GM11168 (cell line): Measurements from ENCODE around the gene SMIM43.
"Not testable (repeated sequence)": the region's sequence is repeated elsewhere in the genome, so short reads cannot be mapped to it uniquely, and the experiment has no call there.

Source experiments
- in situ Hi-C: fragments of 300-500 bp; cut with MboI; formaldehyde crosslinking; loops from one replicate; pipeline ENCODE4 v1.12.0; 2022; ENCODE audit warnings: low sequenced_read_pairs; ENCODE audit not compliant: unreplicated experiment

SMIM43 gene

DNA sequence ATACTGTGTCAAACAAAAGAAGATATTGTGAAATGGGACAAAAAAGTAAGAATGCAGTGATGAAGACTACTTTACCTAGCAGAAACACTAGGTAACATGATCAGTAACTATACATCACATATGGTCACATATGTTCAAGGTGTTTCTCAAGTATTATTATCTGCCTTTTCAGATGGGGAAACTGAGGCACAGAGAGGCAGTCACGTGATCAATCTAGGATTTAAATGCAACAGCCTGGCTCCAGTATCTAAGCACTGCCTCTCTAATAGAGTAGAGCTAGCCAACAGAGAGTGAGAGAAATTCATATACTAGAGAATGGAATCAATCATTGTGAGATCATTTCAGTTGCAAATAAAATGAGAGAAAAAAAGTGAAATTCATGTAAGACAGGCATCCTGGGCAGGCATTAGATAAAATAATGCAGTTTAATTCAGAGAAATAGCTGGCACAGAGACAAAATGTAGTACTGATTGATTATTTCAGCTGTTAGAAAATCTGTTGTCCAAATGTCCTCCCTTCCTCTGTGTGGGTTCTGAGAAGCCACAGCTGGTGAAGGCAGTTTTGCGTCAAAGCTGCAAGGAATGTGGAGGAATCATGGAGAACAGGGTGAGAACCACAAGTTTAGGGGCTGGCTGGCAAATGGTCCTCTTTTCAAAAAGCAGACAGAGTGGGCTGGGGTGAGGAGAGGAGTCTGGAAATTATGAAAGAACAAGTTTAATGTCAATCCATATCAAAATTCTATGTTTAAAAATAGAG is 26.0 kb downstream of the SMIM43 start:
- in situ Hi-C loops = no loop called here

DNA sequence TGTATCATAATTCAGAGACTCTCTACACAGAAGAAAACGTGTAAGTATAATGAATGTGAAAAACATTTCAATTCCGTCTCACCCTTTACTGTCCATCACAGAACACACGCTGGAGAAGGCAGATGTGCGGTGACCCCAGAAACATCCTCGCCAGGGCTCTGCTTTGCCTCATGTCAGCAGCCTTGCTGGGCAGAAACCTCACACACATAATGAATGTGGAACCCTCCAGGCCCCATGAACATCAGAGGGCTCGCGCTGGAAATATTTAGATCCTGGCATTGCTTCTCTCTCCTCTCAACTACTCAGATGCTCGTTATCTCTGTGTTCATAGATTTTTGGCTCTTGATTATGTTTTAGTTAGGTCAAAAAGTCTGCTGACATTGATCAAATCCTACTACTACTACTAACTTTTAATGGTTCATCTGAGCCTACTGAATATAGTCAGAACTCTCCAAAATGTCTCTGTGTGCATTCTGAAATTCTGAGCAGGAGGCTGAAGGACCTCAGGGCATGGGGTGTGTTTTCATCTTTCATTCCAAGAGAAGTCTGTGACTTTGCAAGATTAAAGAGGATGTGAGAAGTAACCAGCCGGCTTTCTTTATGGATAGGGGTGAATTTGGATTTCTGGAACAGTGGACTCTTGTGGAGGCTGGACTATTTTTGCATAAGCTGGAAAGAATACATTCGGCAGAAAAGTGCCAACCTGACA is 27.0 kb downstream of the SMIM43 start:
- in situ Hi-C loops = no loop called here

DNA sequence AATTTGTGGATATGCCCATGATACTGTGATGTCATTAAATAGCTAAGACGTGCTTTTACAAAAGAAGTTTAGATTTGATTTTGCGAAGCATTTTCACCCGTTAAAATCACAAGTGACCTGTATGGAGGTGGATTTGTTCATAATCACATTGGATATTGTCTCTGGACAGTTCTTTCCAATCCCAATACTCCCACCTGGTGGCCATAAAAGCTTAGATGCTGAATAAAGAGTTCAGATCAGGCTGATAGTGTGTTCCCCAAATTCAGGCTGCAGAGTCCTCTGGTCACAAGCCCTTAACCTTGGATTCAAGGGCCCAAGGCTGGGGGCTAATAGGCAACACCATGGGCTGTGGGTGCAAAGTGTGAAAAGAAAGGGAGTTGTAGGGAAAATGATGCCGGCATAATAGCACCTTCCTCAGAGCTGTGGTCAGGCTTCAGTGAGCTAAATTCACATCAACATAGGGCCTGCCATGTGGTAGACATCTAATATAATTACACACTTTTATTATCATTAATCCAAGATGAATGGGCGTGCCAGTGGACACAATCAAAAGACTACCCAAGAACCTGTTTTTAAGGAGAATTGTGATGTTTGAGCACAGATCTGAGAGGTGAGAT is 28.1 kb downstream of the SMIM43 start:
- in situ Hi-C loops = no loop called here

DNA sequence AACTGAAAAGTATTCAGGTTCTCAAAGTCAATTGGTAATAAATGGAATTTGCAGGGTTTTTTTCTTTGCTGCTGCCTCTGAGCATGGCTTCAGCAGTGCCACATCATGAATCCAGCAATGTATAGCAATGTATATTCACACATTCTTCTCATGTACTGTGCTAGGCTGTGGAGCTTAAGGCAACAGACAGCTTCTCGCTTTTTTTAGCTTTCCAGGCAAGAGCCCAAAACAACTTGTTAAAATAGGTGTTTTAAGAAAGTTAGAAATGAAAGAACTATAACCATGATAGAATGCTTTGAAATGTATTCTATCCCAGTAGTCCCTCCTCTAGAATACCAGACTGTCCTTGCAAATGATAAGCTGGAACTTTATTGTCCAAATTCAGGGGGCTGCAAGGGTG is 30.4 kb downstream of the SMIM43 start:
- in situ Hi-C loops = no loop called here

DNA sequence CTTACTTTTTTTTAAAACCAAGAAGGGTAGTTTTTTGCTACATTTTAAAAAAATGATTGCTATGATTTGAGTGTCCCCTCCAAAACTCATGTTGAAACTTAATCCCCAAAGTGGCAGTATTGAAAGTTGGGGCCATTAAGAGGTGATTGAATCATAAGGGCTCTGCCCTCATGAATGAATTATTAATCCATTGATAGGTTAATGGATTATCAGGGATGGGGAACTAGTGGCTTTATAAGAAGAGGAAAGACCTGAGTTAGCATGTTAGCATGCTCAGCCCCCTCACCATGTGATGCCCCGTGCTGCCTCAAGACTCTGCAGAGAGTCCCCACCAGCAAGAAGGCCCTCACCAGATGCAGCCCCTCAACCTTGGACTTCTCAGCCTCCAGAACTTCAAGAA is 31.0 kb downstream of the SMIM43 start:
- in situ Hi-C loops = no loop called here

DNA sequence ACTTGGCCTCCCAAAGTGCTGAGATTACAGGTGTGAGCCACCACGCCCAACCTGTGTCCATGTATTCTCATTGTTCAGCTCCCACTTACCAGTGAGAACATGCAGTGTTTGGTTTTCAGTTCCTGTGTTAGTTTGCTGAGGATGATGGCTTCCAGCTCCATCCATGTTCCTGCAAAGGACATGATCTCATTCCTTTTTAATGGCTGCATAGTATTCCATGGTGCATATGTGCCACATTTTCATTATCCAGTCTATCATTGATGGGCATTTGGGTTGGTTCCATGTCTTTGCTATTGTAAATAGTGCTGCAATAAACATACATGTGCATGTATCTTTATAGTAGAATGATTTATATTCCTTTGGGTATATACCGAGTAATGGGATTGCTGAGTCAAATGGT is 35.2 kb downstream of the SMIM43 start:
- in situ Hi-C loops = not testable (repeated sequence)

DNA sequence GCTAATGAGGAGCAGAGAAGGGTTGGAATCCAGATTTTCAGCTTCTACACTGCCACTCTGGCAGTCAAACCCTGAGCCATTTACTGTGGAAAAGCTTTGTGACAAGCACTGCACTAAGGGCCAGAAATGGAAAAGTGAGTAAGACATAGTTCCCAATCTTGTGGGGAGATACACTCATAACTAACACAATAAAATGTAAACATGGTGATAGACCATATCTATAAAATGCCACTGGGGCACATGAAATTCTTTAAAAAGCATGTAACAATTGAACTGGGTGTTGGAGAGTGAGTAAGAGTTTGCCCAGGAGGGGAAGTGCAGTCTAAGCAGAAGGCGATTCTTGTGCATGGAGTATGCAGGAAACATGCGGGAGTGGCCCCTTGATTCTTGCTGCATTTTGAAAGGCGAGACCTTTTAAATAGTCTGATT is 36.2 kb downstream of the SMIM43 start:
- in situ Hi-C loops = no loop called here

DNA sequence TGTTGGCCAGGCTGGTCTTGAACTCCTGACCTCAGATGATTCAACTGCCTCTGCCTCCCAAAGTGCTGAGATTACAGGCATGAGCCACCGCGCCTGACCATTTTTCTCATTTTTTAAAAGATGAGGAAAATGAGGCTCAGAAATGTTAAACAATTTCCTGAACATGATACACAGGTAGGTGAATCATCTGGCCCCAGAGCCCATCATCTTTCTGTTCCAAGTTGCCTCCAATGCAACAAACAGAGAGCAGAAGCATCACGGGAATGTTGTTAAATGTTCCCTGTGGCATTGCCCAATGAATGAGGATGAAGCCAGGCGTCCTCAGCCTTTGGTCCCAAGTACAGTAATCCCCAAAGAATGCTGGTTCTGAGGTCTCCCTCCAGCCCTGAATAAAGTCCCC is 36.9 kb downstream of the SMIM43 start:
- in situ Hi-C loops = no loop called here

DNA sequence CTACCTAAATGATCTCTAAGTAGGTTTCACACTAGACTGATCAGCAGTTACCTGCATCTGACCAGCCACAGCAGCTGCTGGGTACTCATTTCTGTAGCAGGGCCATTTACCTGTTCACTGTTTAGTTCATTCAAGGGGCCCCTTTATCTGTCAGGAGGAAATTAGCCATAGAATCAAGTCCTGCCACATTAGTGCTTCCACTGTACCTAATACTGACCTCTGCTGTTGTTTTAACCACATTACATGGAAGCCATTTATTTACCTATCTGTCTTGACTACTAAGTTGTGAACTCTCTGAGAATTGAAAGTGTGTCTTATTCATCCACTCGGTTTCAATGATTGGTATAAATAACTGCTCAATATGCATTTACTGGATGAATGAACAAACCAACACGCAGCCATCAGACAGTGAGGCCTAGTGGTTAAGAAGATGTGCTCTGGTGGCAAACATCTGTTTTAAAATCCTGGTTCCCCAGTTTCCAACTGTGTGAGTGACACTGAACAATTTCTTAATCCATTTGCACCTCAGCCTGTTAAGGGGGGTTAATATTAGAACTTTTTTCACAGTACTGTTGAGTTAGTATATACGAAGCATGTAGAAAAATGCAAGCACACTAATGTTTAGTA is 38.2 kb downstream of the SMIM43 start:
- in situ Hi-C loops = no loop called here

DNA sequence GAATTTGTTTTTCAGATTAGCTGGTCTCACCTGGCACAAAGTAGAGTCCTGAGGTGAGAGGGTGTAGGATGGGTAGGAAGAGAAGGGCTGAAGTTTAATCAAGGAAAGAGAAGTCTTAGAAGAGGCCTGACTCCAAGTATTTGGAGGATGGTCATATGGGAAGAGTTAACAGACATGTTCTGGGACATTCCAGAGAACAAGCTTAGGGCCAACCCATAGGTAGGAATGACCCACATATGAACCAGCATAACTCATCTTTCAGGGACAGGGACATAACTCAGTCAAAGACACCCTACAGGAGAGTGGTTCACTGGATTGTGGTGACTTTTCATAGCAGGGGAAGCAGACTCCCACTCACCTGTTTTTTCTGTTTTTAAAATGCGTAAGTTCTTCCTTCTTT is 40.3 kb downstream of the SMIM43 start:
- in situ Hi-C loops = no loop called here

DNA sequence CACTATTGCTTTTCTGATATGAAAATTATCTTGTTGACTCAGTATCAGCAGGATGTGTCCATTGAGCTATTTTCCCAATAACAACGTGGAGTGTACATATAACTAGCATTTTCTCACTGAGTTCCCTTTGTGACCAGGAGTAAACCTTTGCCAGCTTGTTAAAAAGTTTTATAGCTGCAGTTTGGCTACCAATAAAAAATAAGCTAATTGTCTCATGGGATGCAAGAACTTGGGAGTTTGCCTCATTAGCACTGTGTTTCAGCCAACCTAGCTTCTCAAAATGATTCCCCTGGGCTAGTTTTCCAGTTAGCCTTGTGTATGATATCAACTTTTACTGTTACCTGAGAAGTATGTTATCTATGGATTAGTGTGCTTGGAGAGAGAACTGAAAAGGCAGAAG is 43.3 kb downstream of the SMIM43 start:
- in situ Hi-C loops = no loop called here

DNA sequence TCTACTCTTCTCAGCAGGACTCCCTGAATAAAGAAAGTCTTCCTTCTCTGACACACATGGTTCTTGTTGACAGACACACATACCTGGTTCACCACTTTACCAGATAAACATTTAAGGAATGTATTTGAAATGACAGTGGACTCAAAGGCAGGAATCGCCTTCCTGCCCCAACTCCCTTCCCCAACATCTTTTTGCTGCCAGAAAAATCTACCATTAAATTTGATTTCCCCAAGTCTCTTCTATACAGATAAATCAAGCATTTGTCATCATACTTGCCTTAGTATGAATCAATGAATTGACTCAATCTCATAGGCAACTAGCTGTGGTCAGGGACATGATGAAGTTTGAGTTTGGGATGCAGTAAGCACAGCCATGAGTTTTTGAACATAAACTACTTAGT is 44.9 kb downstream of the SMIM43 start:
- in situ Hi-C loops = no loop called here

DNA sequence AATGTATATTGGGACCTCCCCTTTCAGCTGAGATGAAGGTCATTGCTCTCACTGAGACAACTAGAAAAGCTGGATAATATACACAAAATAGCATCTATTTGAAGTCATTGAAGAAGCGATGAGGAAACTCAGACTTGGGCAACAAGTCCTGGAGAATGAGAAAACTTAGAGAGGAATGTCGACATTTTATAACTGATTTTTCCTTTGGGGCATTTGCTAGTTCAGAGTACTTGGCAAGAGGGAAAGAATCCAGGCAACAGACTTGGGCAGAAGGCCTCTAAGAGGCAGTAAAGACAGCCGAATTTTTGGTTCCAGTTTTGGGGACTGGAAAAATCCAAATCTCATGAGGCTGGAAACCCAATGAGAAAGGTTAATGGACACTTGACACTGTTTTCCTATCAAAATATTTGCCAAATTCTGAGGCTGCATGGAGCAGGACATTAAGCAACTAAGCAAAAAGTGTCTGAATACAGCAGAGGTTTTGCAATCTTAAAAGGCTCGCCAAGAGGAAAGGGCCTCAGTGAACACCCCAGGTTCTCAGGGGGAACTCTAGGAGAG is 47.2 kb downstream of the SMIM43 start:
- in situ Hi-C loops = no loop called here

DNA sequence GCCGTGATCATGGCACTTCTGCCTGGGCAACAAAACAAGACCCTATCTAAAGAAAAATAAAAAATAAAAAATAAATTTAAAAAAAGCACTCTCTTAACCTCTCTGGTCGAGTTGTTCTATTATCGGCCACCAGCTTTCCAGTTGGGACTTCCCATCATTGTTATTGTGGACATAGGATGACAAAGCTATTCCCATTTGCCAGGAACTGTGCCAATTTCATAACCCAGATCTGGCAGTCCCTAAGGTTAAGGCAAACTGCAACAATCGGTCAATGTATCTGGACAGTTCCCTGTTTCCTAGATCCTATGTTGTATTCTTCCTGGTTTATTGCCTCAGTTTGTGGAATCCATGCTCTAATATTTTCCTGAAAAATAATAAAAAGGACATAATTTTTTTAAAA is 50.4 kb downstream of the SMIM43 start:
- in situ Hi-C loops = no loop called here

DNA sequence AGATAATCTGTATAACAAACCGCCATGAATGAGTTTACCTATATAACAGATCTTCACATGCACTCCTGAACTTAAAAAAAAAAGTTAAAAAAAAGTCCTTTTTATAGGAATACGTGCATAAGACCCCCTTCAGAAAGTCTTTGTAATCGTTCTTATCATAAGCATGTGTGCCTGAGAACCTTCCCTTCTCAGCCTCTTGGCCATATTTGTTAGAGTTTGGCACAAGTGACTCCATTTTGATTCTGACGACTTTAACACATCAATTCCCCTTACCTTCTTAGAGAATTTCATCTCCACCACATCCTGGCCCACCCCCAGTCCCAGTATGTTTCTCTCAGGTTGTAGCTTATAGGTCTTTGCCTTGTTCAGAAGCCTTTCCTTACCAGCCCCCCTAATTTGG is 52.2 kb downstream of the SMIM43 start:
- in situ Hi-C loops = no loop called here

DNA sequence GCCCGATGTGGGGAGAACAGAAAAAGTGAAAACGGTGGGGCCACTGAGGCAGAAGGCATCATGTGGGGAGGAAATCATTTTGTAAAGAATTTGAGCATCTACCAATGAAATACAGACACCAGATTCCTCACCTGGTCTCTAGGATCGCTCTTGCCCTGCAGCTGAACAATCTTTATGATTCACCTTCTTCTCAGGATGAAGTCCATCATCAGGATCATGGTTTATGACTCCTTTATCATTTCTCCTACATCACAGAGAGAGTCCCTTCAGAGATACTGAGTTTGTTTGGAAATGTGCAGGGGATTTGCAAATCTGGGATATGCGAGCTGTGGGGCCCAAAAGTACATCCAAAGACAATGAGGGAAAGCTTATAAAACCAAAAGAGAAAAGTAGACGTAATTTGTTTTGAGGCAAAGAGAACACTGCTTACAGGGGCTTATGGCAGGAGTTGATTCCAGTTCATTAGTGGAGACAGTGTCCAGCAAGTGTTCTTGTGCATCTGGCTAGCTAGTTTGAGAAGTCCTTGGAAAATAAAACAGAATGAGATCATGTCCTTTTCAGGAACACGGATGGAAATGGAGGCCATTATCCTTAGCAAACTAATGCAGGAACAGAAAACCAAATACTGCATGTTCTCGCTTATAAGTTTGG is 52.8 kb downstream of the SMIM43 start:
- in situ Hi-C loops = no loop called here

DNA sequence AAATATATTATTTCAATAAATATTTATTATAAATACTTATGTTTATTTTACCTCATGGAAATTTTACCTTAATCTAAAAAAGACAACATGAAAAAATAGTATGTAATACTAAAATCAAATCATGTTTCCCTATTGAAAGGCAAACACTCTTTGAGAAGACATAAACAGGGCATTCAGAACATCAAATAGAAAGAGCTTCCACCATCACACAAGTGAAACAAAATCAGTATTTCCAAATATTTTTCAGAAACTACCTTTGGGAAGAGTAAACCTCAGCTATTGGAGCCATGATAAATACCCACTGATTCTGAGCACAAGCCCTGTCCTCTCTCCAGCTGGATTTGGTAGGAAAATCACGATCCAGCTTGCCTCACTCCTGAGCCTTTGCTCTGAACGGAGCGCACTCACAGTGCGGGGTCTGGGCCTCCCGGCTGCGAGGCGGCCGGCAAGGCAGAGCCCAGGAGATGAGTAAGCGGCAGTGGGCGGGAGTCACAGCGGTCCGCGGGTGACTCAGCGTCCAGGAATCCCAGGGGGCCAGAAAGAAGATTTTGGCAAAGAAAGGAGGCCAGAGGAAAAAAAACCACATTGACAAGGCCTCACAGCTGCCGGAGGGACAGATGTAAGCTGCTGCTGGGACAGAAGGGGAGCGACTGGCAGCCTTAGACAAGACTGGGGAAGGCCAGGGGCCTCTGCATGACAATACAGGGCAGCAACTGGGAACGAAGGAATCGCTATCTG is 53.5 kb downstream of the SMIM43 start:
- in situ Hi-C loops = no loop called here

DNA sequence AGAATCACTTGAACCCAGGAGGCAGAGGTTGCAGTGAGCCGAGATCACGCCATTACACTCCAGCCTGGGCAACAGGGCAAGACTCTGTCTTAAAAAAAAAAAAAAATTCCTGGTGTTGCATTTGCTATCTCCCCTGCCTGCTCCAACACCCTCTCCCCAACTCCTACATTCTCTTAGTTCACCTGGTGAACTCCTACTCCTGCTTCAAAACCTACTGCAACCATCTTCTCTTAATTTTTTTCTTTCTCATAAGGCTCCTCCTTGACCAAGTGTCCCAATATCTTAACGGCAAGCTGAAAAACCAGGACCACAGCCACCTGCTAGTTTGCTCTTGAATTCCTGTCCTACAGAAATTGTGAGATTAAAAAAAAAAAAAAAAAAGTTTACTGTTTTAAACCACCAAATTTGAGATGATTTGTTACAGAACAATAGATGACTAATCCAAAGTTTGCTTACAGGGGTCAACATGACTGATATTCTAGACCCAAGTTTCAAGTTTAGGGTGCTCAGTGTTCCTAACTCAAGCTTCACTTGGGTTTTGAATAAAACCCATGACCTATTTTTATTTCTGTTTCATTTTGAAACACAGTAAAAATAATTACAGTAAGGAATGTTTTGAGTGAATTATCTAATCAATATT is 55.1 kb downstream of the SMIM43 start:
- in situ Hi-C loops = no loop called here
